Measurements from ENCODE around the gene ADGRF5.

GRCh38 chr6:46933751-46934150 lies 12.0 kb upstream of the ADGRF5 start:
- TF ChIP-seq, protein P1, sequence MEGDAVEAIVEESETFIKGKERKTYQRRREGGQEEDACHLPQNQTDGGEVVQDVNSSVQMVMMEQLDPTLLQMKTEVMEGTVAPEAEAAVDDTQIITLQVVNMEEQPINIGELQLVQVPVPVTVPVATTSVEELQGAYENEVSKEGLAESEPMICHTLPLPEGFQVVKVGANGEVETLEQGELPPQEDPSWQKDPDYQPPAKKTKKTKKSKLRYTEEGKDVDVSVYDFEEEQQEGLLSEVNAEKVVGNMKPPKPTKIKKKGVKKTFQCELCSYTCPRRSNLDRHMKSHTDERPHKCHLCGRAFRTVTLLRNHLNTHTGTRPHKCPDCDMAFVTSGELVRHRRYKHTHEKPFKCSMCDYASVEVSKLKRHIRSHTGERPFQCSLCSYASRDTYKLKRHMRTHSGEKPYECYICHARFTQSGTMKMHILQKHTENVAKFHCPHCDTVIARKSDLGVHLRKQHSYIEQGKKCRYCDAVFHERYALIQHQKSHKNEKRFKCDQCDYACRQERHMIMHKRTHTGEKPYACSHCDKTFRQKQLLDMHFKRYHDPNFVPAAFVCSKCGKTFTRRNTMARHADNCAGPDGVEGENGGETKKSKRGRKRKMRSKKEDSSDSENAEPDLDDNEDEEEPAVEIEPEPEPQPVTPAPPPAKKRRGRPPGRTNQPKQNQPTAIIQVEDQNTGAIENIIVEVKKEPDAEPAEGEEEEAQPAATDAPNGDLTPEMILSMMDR (IDR thresholded peaks at IDR 0.05): no peak
- TF ChIP-seq POLR2A (IDR thresholded peaks at IDR 0.05): no peak

Data from heart left ventricle (tissue), 13 donors.